ENCODE measurements around the gene TSPO.

TSPO gene

DNA sequence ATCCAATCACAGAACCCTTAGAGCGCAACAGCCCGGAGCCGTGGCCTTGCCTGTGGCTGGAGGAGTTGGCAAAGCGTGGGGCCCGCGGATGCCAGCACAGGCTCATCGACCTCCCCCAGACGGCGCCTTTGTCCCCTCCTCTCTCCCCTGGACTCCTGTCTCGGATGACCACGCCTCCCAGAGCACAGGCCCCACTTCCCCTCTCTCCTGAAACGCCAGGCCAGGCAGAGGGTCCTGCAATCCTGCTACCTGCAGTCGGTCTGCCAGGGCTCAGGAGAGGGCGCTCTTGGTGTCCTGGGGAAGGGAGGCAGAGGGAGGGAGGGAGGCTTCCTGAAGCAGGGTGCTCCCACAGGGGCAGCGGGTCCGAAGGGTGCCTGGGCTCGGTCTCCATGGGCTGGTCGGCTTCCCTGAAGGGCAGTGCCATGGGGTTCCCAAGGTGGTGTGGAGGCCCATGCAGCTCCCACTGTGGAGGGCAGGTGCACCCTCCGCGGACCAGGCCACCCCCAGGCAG, 52.2 kb downstream of the TSPO start:
- DNase-seq, result no peak

DNA sequence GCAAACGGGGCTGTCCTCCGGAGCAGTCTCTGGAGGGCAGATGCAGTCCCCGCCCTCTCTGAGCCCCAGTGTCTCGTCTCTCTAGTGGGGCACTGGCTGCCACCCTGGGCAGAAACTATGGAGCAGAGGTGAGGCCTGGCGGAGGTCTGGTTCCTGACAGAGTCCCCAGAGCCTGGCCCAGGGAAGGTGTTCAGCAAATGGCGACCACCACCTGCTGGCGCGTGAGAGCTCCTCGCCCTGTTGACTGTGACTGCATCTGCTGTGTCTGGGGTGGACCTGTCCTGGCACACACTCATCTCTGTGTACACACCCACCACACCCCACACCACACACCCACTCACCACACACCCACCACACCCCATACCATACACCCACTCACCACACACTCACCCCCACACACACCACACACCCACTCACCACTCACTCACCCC, 53.9 kb downstream of the TSPO start:
- no peak for DNase-seq

DNA sequence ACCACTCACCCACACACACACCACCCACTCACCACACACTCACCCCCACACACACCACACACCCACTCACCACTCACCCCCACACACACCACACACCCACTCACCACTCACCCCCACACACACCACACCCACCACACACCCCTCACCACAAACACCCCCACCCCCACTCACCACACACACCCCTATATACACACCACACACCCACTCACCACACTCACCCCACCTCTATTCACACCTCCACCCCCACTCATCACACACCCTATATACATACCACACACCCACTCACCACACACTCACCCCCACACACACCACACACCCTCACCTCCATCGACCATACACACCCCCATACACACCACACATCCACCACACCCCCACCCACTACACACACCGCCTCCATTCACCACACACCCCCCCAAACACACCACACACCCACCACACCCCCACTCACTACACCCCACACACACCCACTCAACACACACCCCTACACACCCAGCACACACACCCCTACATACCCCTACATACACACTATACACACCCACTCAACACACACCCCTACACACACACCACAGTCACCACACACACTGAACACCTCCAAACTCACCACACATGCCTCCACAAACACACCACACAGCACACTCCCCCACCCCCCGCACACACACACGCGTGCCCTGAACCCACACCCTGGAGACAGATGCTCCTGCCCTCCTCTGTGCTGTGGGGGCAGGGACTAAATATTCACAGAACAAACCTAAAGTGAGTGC, 54.6 kb downstream of the TSPO start:
- no peak for DNase-seq

DNA sequence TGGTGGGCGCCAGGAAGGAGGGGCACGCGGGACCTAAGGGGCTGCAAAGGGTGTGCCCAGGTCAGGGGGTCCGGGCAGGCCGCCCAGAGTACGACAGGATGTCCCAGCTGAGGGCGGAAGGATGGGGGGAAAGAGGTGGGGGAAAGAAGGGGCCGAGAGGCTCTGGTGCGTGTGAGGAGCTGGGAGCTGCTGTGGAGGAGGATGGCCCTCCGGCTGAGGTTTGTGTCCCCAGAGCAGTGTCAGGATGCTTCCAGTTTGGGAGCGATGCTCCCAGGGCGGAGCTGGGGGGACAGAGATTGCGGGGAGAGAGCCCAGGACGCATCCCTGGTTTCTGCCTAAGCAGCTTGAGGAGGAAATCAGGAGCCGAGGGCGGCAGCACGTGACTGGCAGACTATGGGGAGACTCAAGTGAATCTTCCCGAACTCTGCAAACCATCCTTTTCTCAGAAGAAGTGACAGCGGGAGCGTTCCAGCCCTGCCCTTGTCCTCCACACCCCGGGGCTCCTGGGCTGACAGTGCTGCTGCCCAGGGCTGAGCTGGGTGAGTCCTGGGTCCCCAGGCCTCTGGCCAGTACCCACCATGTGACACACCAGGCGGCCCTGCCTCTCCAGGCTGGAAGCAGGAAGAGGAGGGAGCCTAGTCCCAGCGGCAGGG, 55.3 kb downstream of the TSPO start:
- DNase-seq, result no peak

DNA sequence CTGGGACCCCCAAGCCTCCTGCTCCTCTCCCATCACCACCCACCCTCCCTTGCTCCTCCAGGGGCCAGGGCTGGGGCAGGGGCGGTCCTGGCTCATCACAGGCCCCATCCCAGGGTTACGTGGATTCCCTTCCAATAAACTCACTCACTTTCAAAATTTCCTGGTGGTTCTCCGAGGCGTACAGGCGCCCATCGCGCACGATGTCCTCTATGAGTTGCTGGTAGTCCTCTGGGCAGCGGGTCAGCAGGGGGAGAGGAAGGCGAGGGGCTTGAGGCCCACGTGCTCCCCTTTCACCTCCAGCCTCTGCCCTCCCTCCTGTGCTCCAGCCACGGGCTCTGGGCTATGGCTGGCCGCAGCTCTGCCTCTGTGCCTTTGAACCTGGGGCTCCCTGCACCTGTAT, 56.0 kb downstream of the TSPO start:
- no peak for DNase-seq

DNA sequence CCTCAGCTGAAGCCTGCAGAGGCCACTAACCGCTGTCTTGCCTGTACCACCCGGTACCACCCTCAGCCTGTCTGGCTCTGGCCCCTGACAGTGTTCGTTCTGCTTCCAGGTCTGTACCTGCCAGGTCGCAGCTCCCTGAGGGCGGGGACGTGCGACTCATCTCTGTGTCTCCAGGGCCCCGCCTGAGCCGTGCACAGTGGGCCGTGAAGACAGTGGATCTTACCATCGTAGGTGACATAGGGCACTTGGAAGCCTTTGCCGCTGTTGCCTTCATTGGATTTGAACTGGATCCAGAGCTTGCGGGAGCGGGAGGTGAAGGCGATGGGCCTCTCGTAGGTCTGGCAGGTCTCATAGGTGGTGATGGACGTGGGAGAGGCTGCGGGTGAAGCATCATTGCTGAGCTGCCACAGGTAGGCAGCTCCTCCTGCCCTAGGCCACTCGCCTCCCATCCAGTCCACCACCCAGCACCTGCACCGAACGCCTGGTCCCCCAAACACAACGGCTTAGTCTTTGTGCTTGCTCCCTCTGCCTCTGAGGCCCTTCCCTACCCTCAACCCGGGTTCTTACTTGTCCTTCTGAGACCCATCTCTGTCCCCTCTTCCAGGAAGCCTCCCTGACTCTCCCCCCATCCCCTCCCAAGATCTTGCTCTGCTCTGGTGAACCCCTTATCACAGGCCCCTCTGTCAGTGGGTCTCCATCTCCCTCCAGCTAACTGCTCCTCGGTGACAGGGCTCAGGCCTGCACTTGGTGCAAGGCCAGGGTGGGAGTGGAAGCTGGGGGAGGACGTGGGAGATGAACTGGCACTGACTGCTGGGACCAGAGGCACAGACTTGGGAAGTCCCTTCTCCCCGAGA, 56.7 kb downstream of the TSPO start:
- DNase-seq, result no peak

DNA sequence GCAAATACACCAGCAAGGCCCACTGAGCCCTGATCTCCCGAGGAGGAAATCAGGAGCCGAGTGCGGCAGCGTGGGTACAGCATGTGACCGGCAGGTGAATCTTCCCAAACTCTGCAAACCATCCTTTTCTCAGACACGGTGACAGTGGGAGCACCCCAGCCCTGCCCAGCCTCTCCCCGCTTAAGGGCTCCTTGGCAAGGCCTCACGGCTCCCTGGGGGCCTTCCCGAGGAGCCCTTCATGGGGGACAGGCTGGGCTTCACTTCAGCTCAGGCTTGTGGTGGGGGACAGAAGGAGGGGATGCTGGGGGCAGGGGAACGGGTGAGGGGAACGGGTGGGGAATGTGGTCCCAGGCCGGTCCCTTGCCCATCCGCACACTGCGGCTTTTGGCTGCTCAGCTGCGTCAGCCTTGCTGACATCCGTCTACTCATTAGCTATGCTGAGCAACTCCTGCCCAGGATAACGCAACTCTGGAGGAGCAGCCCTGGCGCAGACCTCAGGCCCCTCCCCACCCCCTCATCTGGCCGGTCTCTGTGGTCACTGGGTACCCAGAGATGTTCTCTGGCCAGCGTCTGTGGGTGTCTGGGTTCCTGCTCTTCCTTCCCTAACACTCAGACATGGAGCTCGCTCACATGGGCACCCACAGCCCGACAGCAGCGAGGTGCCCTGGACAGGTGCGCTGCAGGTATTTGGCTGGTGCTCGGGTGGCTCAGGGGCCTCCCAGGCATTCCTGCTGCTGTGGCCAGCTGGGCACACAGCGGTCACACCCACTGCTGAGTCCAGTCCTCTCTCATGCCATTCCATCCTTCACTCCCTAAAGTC, 57.6 kb downstream of the TSPO start:
- no peak for DNase-seq

DNA sequence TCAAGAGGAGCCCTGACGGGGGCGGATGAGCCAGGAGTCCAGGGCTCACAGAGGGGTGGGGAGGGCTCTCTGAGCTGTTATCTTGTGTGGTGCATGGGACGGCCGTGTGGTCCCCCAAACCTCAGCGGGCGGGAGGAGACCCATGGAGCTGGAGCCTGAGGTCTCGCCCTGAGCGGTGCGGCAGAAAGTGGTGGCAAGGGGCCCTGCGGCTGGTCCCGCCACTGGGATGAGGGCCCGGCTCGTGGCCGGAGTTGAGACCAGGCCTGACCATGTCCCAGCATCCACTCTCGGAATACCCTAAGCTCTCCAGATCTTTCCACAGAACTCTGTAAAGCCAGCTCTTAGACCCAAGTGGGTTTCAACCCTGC, 58.1 kb downstream of the TSPO start:
- DNase-seq, result no peak

DNA sequence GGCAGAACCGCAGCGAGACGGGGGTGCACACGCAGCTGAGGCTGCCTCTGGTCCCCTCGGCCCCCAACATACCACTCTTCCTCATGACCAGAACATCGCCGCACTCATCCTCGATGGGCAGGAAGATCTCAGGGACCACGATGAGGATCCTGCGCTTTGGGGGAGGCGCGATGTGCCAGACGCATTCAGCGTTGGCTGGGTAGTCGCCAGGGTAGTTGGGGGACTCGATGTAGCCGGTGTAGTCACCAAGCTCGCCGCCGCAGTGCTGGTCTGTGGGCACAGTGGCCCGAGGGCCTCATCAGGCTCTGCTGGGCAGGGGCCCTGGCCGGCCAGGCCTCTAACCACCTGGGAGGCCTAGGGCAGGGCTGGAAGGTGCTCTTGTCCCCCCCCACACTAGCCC, 58.6 kb downstream of the TSPO start:
- DNase-seq, result no peak

DNA sequence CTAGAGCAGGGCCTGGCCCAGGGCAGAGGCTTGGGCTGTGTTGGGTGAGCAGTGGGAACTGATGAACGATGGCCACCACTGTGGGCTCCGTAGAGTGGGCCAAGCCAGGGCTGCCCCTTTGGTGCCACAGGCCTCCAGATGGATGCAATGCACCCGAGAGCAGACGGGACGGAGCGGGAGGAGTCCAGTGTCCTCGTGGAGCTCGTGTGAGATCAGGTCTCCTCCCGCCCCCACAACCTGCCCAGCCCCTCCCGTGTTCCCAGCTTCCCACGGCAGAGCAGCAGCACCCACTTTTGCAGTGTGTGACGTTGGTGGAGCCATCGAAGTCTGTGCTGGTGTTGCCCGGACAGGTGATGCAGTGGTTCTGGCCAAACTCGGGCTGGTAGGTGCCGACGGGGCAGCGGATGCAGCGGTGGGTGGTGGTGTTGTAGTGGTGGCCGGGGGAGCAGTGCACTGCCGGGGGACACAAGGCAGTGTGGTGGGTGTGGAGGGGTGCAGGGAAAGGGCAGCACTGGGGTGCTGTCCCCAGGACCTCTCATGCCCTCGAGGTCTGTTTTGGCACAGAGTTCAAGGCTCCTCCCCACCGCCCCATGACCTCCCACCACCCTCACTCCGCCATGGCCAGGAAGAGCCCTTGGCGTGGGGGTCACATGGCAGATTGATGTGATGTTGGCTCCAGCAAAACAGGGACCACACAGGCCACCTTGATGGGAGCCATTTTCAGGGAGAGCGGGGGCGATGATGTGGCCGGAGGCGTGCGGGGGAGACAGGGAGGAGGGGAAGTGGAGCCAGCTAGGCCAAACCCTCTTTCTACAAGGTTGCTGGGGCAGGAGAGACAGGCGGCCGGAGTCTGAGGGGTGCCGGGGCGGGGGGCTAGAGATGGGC, 59.5 kb downstream of the TSPO start:
- no peak for DNase-seq

DNA sequence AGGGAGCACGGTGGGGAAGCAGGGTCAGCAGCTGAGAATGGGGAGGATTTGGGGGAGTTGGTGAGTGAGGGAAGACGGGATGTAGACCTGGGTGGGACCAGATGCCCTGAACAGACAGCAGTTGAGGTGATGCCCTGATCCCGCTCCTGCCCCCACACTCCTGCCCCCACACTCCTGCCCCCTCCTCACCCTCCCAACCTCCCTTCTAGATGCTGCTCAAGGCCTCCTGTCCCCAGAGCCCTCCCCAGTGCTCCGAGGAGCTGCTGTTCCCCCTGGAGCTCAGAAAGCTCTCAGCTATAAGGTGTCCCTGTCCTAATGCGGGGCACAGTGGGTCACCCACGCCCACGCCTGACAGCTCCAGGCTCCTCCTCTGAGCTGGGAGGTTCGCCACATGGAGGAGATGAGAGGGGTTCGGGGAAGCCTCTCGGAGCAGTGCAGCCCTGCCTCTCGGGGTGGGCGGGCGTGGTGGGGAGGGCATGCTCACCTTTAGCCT, 60.6 kb downstream of the TSPO start:
- DNase-seq, result no peak

DNA sequence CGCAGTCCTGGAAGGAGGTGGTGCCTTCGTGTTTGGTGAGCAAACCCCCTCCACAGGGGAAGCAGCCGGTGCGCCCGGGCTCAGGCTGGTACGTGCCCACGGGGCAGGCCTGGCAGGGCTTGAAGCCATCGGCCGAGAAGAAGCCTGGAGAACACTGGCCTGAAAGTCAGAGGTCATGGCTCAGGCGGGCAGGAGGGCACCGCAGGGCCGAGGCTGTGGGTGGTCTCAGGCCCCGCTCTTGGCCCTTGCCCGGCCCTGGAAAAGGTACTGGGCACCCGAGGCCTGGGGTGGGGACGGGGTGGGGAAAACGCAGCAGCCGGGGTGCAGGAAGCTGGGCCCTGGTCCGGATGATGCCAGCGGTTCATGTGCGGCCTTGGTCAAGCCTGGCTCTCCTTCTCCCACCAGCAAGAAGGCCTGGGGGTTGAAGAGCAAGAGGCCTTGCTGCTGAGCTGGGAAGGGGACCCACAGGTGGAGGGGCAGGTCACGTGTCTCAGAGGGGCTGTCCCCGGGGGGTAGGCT, 61.1 kb downstream of the TSPO start:
- no peak for DNase-seq

All from suppressor macrophage treated with lipopolysaccharide for 1 hour (primary cell).